HG03521 (cell line): ENCODE data around the gene SRL.
"Not testable (repeated sequence)": the region's sequence is repeated elsewhere in the genome, so short reads cannot be mapped to it uniquely, and the experiment has no call there.

Experiments
- ATAC-seq: cut with Tn5 transposase; IDR thresholded peaks from one replicate; pipeline ENCODE4 v1.9.1; 2021; ENCODE audit warnings: mild to moderate bottlenecking, moderate library complexity; ENCODE audit not compliant: unreplicated experiment

SRL gene

DNA sequence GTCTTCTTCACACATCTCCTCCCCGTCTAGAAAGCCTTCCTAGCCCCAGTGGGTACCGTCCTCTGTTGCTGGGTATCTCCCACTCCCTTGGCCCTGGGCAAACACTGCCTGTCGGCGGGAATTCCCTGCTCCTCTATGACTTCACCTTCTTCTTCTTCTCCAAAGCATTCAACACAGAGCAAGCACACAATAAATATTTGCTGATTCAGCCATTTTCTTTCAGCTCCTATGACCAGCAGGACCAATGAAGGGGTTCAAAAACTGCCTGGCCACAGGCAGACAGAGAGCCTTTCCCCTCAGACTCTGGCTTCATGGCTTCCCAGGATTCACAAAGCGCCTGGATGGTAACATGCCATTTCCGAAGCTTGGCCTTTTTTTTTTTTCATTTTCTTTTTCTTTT, 72.5 kb downstream of the SRL start:
- no peak for ATAC-seq

DNA sequence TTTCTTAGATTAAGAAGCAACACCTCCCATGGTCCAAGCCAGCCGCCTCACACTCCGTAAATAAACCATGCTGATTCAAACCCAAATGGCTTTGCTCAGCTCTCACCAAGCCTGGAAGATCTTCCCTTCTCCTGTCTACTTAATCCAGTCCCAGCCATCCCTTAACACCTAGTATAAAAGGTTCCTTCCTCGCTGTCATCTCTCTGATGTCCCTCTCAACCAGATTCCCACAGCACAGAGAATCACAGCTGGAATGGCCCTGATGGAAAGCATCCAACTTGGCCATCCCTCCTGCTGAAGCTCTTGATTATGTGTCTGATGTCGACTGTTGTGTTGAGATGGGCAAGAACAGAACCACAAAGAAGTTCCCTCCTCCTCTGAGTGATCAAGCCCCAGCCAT, 75.1 kb downstream of the SRL start:
- no peak for ATAC-seq

DNA sequence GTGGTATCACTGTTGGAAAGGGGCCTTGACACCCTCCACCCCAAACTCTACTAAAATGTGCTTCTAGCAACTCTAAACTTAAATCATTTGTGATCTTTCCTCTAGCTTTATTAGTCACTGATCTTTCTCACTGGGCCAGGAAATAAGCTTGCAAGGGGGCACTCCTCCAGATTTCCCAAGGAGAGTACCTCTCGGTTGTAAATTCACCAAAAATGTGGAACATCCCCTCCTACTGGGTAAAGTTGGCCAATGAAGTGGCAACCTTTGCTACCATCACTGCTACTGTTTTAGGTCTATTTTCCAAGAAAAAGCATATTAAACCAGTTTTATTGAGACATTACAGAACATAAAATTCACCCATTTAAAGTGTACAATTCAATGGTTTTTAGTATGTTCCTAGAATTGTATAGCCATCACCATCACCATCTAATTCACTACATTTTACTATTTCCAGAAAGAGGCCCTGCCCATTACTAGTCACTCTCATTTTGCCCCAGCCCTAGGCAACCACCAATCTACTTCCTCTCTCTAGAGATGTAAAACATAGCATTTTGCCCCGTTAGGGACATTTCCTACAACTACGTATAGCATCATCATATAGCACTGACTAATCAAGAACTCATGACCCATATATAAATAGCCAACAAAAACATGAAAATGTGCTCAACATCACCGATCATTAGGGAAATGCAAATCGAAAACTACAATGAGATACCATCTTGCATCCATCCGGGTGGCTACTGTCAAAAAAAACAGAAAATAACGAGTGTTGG, 81.0 kb downstream of the SRL start:
- ATAC-seq = no peak

DNA sequence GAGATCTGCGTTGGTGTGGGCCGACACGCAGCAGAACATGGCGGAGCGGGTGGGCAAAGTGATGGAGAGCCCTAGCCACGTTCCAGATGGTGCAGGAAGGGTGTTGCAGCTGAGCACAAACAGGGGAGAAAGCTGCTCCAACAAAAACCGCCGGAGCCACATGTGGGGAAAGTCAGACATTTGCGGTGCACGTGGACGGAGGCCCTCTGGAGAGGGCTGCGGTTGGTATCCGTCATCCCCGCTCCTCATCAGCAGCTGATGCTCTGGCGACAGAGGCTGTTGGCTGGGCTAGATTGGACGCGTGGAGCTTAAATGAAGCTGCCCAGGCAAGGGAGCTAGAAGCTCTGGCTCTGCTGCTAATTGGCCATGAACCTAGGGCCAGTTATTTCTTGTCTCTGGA, 82.2 kb downstream of the SRL start:
- no peak for ATAC-seq

DNA sequence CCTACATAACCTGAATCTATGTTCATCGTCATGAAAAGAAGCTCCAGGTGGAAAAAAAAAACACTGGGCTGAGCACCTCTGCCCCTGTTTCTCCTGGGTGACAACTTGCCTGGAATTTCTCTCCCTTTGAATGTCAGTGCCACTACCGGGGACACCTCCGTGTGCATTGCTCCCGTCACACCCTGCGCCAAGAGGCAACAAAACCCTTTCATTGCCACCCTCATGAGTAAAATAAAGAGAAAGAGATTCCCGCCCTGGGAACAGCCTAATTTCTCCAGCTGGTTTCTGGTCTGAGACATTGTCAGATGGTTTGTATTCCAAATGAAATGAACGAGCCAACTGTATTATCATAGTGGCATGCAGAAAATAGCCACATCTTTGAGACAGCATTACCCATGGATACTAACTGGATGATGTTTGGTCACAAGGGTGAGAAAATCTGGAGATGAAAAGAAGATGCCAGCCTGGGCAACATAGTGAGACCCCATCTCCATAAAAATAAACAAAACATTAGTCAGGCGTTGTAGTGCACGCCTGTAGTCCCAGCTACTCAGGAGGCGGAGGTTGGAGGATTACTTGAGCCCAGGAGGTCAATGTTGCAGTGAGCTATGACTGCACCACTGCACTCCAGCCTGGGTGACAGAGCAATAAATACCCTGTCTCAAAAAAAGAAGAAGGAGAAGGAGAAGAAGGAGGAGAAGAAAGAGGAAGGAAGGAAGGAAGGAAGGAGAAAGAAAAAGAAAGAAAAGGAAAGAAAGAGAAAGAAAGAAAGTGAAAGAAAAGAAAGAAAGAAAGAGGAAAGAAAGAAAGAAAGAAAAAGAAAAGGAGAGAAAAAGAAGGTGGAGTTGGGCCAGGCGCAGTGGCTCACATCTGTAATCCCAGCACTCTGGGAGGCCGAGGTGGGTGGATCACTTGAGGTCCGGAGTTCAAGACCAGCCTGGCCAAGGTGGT, 83.5 kb downstream of the SRL start:
- ATAC-seq = no peak

- ATAC-seq = no peak
These were observed 84.5 kb downstream of the SRL start for GRCh38 chr16:4157376-4157825.

GRCh38 chr16:4156503-4156902, 85.4 kb downstream of the SRL start:
- ATAC-seq = not testable (repeated sequence)

DNA sequence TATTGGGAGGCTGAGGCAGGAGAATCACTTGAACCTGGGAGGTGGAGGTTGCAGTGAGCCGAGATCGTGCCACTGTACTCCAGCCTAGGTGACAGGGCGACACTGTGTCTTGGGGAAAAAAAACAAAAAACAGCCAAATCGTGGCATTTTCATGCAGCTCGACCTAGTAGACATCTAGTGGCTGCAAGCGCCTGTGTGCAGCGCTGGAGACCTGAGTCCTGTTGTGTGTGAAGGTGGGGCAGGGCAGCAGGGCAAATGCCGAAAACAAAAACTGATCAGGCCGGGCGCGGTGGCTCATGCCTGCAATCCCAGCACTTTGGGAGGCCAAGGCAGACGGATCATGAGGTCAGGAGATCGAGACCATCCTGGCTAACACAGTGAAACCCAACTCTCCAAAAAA, 88.5 kb downstream of the SRL start:
- ATAC-seq = not testable (repeated sequence)

- no peak for ATAC-seq
These were observed 89.6 kb downstream of the SRL start for GRCh38 chr16:4152267-4152666.

- ATAC-seq = no peak
These were observed 94.6 kb downstream of the SRL start for GRCh38 chr16:4147236-4147635.

DNA sequence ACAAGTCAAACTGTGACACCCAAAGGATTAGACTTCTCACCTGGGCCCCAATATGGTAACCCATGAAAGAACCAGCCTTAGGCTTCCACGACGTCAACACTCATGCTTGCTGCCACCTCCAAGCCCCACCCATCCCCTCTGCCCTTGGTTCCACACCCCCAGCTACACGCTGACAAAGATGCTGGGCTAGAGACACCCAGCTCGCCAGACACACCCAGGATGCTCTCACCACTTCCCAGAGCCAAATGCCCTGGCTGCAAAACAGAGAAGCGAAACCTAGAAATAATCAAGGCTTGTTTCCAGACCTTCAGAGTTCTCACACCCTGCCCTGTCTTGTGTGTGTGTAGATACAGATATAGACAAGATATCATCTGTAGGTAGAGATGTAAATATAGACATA, 99.6 kb downstream of the SRL start:
- no peak for ATAC-seq

DNA sequence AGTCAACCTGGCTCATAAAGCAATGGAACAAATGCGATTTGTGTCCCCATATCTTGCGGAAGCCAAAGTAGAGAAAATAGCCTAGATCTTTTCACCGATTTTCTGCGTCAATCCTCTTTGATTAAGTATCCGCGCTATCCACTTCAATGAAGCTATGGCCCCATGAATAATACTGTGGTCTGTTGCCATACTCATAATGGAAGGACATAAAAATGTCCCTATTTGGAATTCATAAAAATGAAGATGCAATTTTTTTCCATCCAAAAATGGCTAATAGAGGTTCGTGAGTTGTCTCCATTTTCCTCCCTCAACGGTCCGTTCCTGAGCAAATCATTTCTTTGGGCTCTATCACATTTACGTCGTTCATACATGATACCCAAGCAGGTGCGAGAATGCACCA, 100.3 kb downstream of the SRL start:
- no peak for ATAC-seq

DNA sequence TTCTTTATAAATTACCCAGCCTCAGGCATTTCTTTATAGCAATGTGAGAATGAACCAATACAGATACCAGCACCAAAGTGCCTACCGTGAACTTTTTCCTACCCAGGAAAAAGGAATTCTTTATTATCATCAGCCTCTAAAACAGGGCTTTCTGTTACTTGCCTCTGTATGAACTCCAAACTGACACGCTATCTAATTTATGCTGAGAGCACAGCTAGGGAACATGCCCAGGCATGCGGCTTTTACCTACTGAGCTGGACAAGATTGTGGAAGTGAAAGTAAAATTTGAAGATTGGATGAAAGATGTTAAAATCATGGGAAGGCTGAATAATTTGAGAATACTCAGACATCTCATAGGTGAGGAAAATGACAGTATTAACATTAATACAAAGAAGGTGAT, 101.2 kb downstream of the SRL start:
- no peak for ATAC-seq

GRCh38 chr16:4139968-4140367, 101.9 kb downstream of the SRL start:
- no peak for ATAC-seq
